ENCODE results near the gene TLE3. TPM values are rescaled to one million over a fixed set of nuclear protein-coding genes. Genes with fewer than 3 reads are reported as not detected.

The TLE3 gene
- total and polyA plus RNA-seq, 11 donors: 4.8 to 49.6 (median 16.4) TPM

DNA sequence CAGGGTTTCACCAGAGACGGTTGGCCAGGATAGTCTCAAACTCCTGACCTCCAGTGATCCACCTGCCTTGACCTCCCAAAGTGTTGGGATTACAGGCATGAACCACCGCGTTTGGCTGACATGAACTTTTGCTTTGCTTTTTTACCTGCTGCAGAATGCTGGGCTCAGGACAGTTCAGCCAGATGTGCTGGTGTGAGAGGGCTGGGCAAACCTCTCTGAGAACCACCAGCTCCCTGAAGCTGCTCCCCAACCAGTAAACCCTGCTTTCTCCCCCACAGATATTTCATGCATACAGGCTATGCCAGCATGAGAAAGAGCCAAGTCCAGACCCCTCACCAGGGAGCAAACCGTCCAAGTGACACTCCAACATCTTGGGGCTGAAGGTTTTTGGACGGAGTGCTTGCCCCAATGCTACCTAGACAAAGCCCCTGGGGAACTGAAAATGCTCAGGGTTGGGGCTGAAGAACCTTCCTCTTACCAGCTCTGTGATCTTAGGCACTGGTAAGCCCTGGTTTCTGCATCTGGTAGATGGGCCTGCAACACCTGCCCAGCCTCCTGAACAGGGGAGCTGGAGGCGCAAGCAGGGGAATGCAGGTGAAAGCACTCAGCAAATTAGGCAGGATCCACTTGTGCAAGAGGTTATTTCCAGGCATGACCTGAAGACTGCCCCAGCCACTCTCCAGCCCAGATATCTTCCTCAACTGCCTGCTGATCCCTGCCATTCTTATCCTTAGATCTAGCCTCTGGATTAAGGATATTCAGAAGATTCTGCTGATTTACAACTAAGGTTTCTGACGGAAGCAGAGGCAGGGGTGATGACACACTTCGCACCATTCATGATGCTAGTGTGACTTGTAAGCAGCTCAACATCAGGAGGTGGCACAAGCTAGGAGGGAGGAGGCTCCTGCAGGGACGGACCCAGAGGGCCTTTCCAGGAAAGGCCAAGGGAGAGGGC lies 78.8 kb downstream of the TLE3 start:
- peaks cover 0 to 26% (median 6%) of the 10 kb centered on the region in 9 donors for H3K27me3 ChIP-seq

DNA sequence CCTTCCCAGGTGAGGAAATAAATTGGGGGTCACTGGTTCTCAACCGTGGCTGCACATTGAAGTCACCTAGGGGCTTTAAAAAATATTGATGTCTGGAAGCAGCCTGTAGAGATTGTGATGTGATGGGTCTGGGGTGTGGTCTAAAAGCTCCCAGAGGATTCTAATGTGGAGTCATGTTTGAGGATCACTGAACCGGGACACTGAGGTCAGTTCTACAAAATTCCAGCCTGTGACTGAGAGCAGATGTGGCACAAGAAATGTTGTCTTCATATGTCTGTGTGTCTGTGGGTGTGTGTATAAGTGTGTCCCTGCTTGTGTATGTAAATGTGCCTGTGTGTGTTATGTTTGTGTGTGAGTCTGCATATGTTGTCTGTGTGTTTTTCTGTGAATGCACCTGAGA lies 79.9 kb downstream of the TLE3 start:
- peaks cover 0 to 26% (median 6%) of the 10 kb centered on the region in 9 donors for H3K27me3 ChIP-seq
- DNase-seq: no peak

More for the DNA sequence above, 78.8 kb downstream of the TLE3 start:
- Histone ChIP-seq H3K9me3 (peaks cover 0 to 12% (median 0%) of the 10 kb centered on the region in 12 donors), H3K4me3 (no peak overlapping the region), H3K4me1 (peaks cover 0 to 14% (median 8%) of the 10 kb centered on the region in 12 donors), H3K36me3 (no peaks in the 10 kb centered on the region), H3K27ac (no peak overlapping the region)
- intact Hi-C loops (cut with DNase I): no loop called here
- 82 to 92% (median 87%) methylated on average over 6 to 9 of the region's 9 CpGs for WGBS, 4 donors
- DNase-seq: no peak
- no peak for TF ChIP-seq POLR2A (IDR thresholded peaks at IDR 0.05)
- TF ChIP-seq, protein P1, sequence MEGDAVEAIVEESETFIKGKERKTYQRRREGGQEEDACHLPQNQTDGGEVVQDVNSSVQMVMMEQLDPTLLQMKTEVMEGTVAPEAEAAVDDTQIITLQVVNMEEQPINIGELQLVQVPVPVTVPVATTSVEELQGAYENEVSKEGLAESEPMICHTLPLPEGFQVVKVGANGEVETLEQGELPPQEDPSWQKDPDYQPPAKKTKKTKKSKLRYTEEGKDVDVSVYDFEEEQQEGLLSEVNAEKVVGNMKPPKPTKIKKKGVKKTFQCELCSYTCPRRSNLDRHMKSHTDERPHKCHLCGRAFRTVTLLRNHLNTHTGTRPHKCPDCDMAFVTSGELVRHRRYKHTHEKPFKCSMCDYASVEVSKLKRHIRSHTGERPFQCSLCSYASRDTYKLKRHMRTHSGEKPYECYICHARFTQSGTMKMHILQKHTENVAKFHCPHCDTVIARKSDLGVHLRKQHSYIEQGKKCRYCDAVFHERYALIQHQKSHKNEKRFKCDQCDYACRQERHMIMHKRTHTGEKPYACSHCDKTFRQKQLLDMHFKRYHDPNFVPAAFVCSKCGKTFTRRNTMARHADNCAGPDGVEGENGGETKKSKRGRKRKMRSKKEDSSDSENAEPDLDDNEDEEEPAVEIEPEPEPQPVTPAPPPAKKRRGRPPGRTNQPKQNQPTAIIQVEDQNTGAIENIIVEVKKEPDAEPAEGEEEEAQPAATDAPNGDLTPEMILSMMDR (IDR thresholded peaks at IDR 0.05): no peak
- ATAC-seq: no peak

DNA sequence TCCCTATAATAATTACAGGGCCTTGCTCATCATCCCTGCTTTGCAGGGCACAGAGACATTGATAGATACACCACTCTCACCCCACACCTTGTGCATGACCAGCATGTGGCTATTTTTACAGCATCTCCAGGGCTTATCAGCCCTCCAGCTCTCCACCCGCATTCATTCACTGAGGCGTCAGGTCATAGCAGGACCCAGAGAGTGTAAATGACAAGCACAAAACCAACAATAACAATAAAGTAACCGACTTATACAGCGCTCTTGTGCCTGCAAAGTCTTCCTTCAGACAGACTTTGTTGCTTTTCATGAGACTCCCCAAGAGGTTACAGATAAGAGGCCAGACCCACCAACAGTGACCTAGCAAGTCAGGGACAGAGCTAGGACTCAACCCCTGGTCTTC lies 80.7 kb downstream of the TLE3 start:
- Histone ChIP-seq H3K36me3 (no peaks in the 10 kb centered on the region), H3K27me3 (peaks cover 0 to 26% (median 6%) of the 10 kb centered on the region in 9 donors), H3K4me1 (no peaks in the 10 kb centered on the region), H3K9me3 (peaks cover 0 to 12% (median 0%) of the 10 kb centered on the region in 12 donors), H3K27ac (no peak overlapping the region), H3K4me3 (no peak overlapping the region)
- TF ChIP-seq POLR2A (IDR thresholded peaks at IDR 0.05): no peak
- TF ChIP-seq, protein P1 (IDR thresholded peaks at IDR 0.05): no peak
- ATAC-seq (no peak), DNase-seq (no peak)
- WGBS, 4 donors: 67 to 79% (median 69%) methylated on average over 4 of the region's 4 CpGs
- intact Hi-C loops (cut with DNase I): no loop called here

More for the DNA sequence above, 79.9 kb downstream of the TLE3 start:
- Histone ChIP-seq H3K9me3 (peaks cover 0 to 12% (median 0%) of the 10 kb centered on the region in 12 donors), H3K36me3 (no peaks in the 10 kb centered on the region), H3K4me1 (peaks cover 0 to 3% (median 0%) of the 10 kb centered on the region in 12 donors), H3K27ac (no peak overlapping the region), H3K4me3 (no peak overlapping the region)
- intact Hi-C loops (cut with DNase I): no loop called here
- WGBS, 4 donors: 78 to 89% (median 86%) methylated on average over 2 of the region's 2 CpGs
- no peak for ATAC-seq
- TF ChIP-seq POLR2A (IDR thresholded peaks at IDR 0.05): no peak
- TF ChIP-seq, protein P1 (IDR thresholded peaks at IDR 0.05): no peak

DNA sequence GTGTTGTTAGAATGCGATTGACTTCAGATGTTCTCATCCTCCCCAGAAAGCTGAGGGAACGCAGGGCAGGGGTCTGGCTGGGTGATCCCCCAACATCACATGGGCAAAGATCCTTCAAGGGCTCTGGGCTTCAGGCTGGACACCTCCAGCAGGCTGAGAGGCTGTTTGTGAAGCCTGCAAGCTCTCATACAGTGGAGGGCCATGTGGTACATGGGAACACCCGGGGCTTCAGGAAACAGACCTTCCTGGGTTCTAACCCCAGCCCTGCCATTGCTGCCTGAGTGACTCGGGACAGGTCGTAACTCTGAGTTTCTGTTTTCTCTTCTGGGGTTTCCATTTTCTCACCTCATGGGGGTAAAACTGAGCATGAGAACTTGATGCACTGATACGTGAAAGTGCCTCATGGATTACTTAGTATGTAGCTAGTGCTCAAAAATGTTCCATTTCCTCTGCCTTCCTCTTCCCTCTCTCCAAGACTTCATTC lies 81.2 kb downstream of the TLE3 start:
- 57 to 69% (median 66%) methylated on average over 6 of the region's 6 CpGs for WGBS, 4 donors
- DNase-seq (no peak), ATAC-seq (no peak)
- H3K4me3 ChIP-seq: no peak overlapping the region
- peaks cover 0 to 26% (median 6%) of the 10 kb centered on the region in 9 donors for H3K27me3 ChIP-seq
- peaks cover 0 to 12% (median 0%) of the 10 kb centered on the region in 12 donors for H3K9me3 ChIP-seq
- no peak for TF ChIP-seq POLR2A (IDR thresholded peaks at IDR 0.05)
- TF ChIP-seq, protein P1 (IDR thresholded peaks at IDR 0.05): no peak
- H3K36me3 ChIP-seq: no peaks in the 10 kb centered on the region
- no peak overlapping the region for H3K27ac ChIP-seq
- intact Hi-C loops (cut with DNase I): no loop called here
- no peaks in the 10 kb centered on the region for H3K4me1 ChIP-seq
